A549 (cell line): ENCODE results near the gene GRHL1. TPM values are rescaled to one million over a fixed set of nuclear protein-coding genes. Genes with fewer than 3 reads are reported as not detected.

Experiments used
- ATAC-seq, 2 experiments: fragments of 200-7000 bp in 1 of 2; fragments of >200 bp in 1 of 2; cut with Nextera tagmentation in 1 of 2; cut with Tn5 transposase in 1 of 2; 3 replicates each; pipeline versions ENCODE4 v1.8.0 to v1.9.1; 2018 to 2020; ENCODE audit warnings: mild to moderate bottlenecking in 1 of 2, moderate library complexity in 1 of 2
- CTCF ChIA-PET: fragments of 300-600 bp; sonication (Branson Sonifier 250); formaldehyde crosslinking; extraction: SDS; loops from one replicate; lab custom pipeline; 2021; ENCODE audit warnings: antibody characterized with exemption, inconsistent platforms; lab: Yijun Ruan, JAX
- POLR2A ChIA-PET: fragments of 350-600 bp; formaldehyde crosslinking; extraction: SDS; loops from one replicate; lab custom pipeline; 2021; ENCODE audit warnings: antibody characterized with exemption, inconsistent platforms; lab: Yijun Ruan, JAX
- DNase-seq, 2 experiments: peaks; one replicate each; pipeline versions ENCODE4 v3.0.0 to v3.0.0-alpha.2; 2011 to 2016; ENCODE audit warnings: low read depth in 1 of 2, low spot score in 1 of 2
- FAIRE-seq: peaks from 2 replicates; lab custom pipeline; 2011; peaks lifted over from hg19 to GRCh38; lab: Jason Lieb, UNC
- H3K27ac ChIP-seq, 2 experiments: fragments of >200 bp; sonication (Bioruptor Twin); formaldehyde crosslinking; 3 replicates each; pipeline ENCODE4 v1.5.1; 2016 to 2017
- H3K4me1 ChIP-seq: fragments of >200 bp; sonication (Bioruptor Twin); formaldehyde crosslinking; 3 replicates; pipeline ENCODE4 v1.6.1; 2016
- H3K4me2 ChIP-seq: fragments of >200 bp; sonication (Bioruptor Twin); formaldehyde crosslinking; 3 replicates; pipeline ENCODE4 v1.6.1; 2016
- H3K4me3 ChIP-seq: fragments of >200 bp; sonication (Bioruptor Twin); formaldehyde crosslinking; 3 replicates; pipeline ENCODE4 v1.5.1; 2016
- H3K9me3 ChIP-seq: fragments of >200 bp; sonication (Bioruptor Twin); formaldehyde crosslinking; 3 replicates; pipeline ENCODE4 v1.6.1; 2016
- BHLHE40 ChIP-seq: IDR thresholded peaks from 2 replicates; pipeline ENCODE4 v1.6.1; 2012; ENCODE audit warnings: low read depth, low read length, inconsistent platforms
- CBX2 ChIP-seq: fragments of 200-600 bp; sonication (generic); IDR thresholded peaks from 2 replicates; pipeline ENCODE4 v1.6.1; 2016; ENCODE audit warnings: low read depth, mild to moderate bottlenecking, borderline replicate concordance
- CBX8 ChIP-seq: fragments of 200-600 bp; sonication (generic); IDR thresholded peaks from 2 replicates; pipeline ENCODE4 v1.6.1; 2016
- CEBPB ChIP-seq, 2 experiments: fragments of >200 bp in 1 of 2; sonication (Bioruptor Twin) in 1 of 2; formaldehyde crosslinking in 1 of 2; IDR thresholded peaks; 2 replicates each; pipeline ENCODE4 v1.6.1; 2012 to 2016
- CHD2 ChIP-seq: fragments of 150-350 bp; IDR thresholded peaks from 2 replicates; pipeline ENCODE4 v1.6.1; 2014; ENCODE audit warnings: low read length; ENCODE audit not compliant: partially characterized antibody
- CHD4 ChIP-seq: fragments of 200-600 bp; sonication (generic); IDR thresholded peaks from 2 replicates; pipeline ENCODE4 v1.6.1; 2016; ENCODE audit warnings: antibody characterized with exemption, mild to moderate bottlenecking, borderline replicate concordance
- CTCF ChIP-seq: fragments of >200 bp; sonication (Bioruptor Twin); formaldehyde crosslinking; IDR thresholded peaks from 3 replicates; pipeline ENCODE4 v1.5.1; 2016
- EHF ChIP-seq: fragments of 250-450 bp; sonication (Bioruptor Pico); IDR thresholded peaks from 2 replicates; pipeline ENCODE4 v1.5.0; 2020; ENCODE audit warnings: mild to moderate bottlenecking
- ELK1 ChIP-seq: fragments of 150-350 bp; IDR thresholded peaks from 2 replicates; pipeline ENCODE4 v1.6.1; 2014; ENCODE audit warnings: low read depth, mild to moderate bottlenecking, low read length
- ESRRA ChIP-seq: fragments of 150-350 bp; IDR thresholded peaks from 2 replicates; pipeline ENCODE4 v1.6.1; 2014; ENCODE audit warnings: mild to moderate bottlenecking, low read length, borderline replicate concordance
- FOSB ChIP-seq: fragments of 250-450 bp; sonication (Bioruptor Pico); IDR thresholded peaks from 2 replicates; pipeline ENCODE4 v1.5.0; 2020; ENCODE audit warnings: mild to moderate bottlenecking, moderate library complexity
- FOSL2 ChIP-seq, 2 experiments: fragments of 450-650 bp in 1 of 2; fragments of >200 bp in 1 of 2; sonication (Bioruptor Twin) in 1 of 2; formaldehyde crosslinking; IDR thresholded peaks; 2 replicates each; pipeline versions ENCODE4 v1.5.0 to v1.6.1; 2016 to 2020; ENCODE audit warnings: mild to moderate bottlenecking in 1 of 2, moderate library complexity in 1 of 2
- GATA3 ChIP-seq: IDR thresholded peaks from 2 replicates; pipeline ENCODE4 v1.6.1; 2012; ENCODE audit warnings: borderline replicate concordance
- HES2 ChIP-seq: fragments of >200 bp; sonication (Bioruptor Twin); formaldehyde crosslinking; IDR thresholded peaks from 2 replicates; pipeline ENCODE4 v1.6.1; 2016
- HEYL ChIP-seq: fragments of 250-450 bp; sonication (Bioruptor Pico); IDR thresholded peaks from 2 replicates; pipeline ENCODE4 v1.8.0; 2021; ENCODE audit warnings: mild to moderate bottlenecking, moderate library complexity
- HOXA7 ChIP-seq: fragments of 250-450 bp; sonication (Bioruptor Pico); IDR thresholded peaks from 2 replicates; pipeline ENCODE4 v1.5.0; 2020; ENCODE audit warnings: mild to moderate bottlenecking, moderate library complexity
- JUN ChIP-seq, 2 experiments: fragments of >200 bp; sonication (Bioruptor Twin); formaldehyde crosslinking; IDR thresholded peaks; 2 replicates in 1 of 2; 3 replicates in 1 of 2; pipeline ENCODE4 v1.6.1; 2016 to 2017
- KDM1A ChIP-seq: fragments of 200-600 bp; sonication (generic); IDR thresholded peaks from 2 replicates; pipeline ENCODE4 v1.6.1; 2016; ENCODE audit warnings: low read depth, mild to moderate bottlenecking
- KDM5A ChIP-seq: fragments of 200-600 bp; sonication (generic); IDR thresholded peaks from 2 replicates; pipeline ENCODE4 v1.6.1; 2016; ENCODE audit warnings: antibody characterized with exemption, mild to moderate bottlenecking
- MAFK ChIP-seq: fragments of 450-650 bp; IDR thresholded peaks from 2 replicates; pipeline ENCODE4 v1.6.1; 2014; ENCODE audit not compliant: partially characterized antibody
- MAX ChIP-seq: IDR thresholded peaks from 2 replicates; pipeline ENCODE4 v1.6.1; 2012
- MYC ChIP-seq: IDR thresholded peaks from 2 replicates; pipeline ENCODE4 v1.6.1; 2012; ENCODE audit warnings: mild to moderate bottlenecking, inconsistent platforms, low read length, improper control_type of control experiment, borderline replicate concordance
- NFE2L2 ChIP-seq: fragments of 150-350 bp; conservative IDR thresholded peaks from 2 replicates; pipeline ENCODE4 v1.6.1; 2014; ENCODE audit warnings: low read length
- NPAS2 ChIP-seq: fragments of 250-450 bp; sonication (Bioruptor Pico); IDR thresholded peaks from 2 replicates; pipeline ENCODE4 v1.8.0; 2022; ENCODE audit warnings: mild to moderate bottlenecking, moderate library complexity, borderline replicate concordance
- NR3C1 ChIP-seq: fragments of >200 bp; sonication (Bioruptor Twin); formaldehyde crosslinking; IDR thresholded peaks from 3 replicates; pipeline ENCODE4 v1.6.1; 2017
- PHF8 ChIP-seq: fragments of 200-600 bp; sonication (generic); IDR thresholded peaks from 2 replicates; pipeline ENCODE4 v1.6.1; 2016; ENCODE audit warnings: low read depth, mild to moderate bottlenecking, antibody characterized with exemption, moderate library complexity, borderline replicate concordance
- POLR2AphosphoS2 ChIP-seq: conservative IDR thresholded peaks from 2 replicates; pipeline ENCODE4 v1.6.1; 2012; ENCODE audit warnings: low read length, improper control_type of control experiment, inconsistent platforms
- RAD21 ChIP-seq, 2 experiments: fragments of >200 bp in 1 of 2; sonication (Bioruptor Twin) in 1 of 2; formaldehyde crosslinking in 1 of 2; IDR thresholded peaks in 1 of 2; conservative IDR thresholded peaks in 1 of 2; 2 replicates in 1 of 2; 3 replicates in 1 of 2; pipeline ENCODE4 v1.6.1; 2012 to 2018; ENCODE audit warnings: inconsistent platforms in 1 of 2
- RCOR1 ChIP-seq: fragments of 150-350 bp; IDR thresholded peaks from 2 replicates; pipeline ENCODE4 v1.6.1; 2014; ENCODE audit warnings: antibody characterized with exemption, low read length, low read depth
- RFX5 ChIP-seq: fragments of 450-650 bp; IDR thresholded peaks from 2 replicates; pipeline ENCODE4 v1.7.1; 2014; ENCODE audit warnings: antibody characterized with exemption, mild to moderate bottlenecking, moderate library complexity
- RNF2 ChIP-seq: fragments of 200-600 bp; sonication (generic); IDR thresholded peaks from 2 replicates; pipeline ENCODE4 v1.6.1; 2016; ENCODE audit warnings: low read depth, mild to moderate bottlenecking, antibody characterized with exemption, moderate library complexity, borderline replicate concordance
- SMC3 ChIP-seq: fragments of >200 bp; sonication (Bioruptor Twin); formaldehyde crosslinking; IDR thresholded peaks from 3 replicates; pipeline ENCODE4 v1.6.1; 2018; ENCODE audit warnings: inconsistent platforms
- SREBF2 ChIP-seq: fragments of 450-650 bp; IDR thresholded peaks from 2 replicates; pipeline ENCODE4 v1.6.1; 2014; ENCODE audit warnings: mild to moderate bottlenecking, moderate library complexity
- TFCP2L1 ChIP-seq: fragments of 250-450 bp; sonication (Bioruptor Pico); IDR thresholded peaks from 2 replicates; pipeline ENCODE4 v1.5.0; 2021; ENCODE audit warnings: mild to moderate bottlenecking
- TP53 ChIP-seq: fragments of 250-450 bp; sonication (Bioruptor Pico); IDR thresholded peaks from 2 replicates; pipeline ENCODE4 v1.5.0; 2021; ENCODE audit warnings: mild to moderate bottlenecking, moderate library complexity
- USF2 ChIP-seq: fragments of 450-650 bp; IDR thresholded peaks from 2 replicates; pipeline ENCODE4 v1.6.1; 2014; ENCODE audit warnings: antibody characterized with exemption
- ZC3H11A ChIP-seq: fragments of 450-650 bp; IDR thresholded peaks from 2 replicates; pipeline ENCODE4 v1.6.1; 2014; ENCODE audit warnings: antibody characterized with exemption, mild to moderate bottlenecking
- ZFP36 ChIP-seq: fragments of 450-650 bp; IDR thresholded peaks from 2 replicates; pipeline ENCODE4 v1.6.1; 2014; ENCODE audit warnings: borderline replicate concordance; ENCODE audit not compliant: partially characterized antibody
- ZNF302 ChIP-seq: fragments of 250-450 bp; sonication (Bioruptor Pico); IDR thresholded peaks from 2 replicates; pipeline ENCODE4 v1.9.0; 2021; ENCODE audit warnings: inconsistent platforms, mild to moderate bottlenecking, moderate library complexity
- ZSCAN20 ChIP-seq: fragments of 250-450 bp; sonication (Bioruptor Pico); IDR thresholded peaks from 2 replicates; pipeline ENCODE4 v1.8.0; 2022; ENCODE audit warnings: mild to moderate bottlenecking, moderate library complexity
- WGBS: methylation state at CpG from one replicate; pipeline ENCODE4 v1.1.6; 2017; ENCODE audit errors: missing lambda C conversion rate; 5-methylcytosine and 5-hydroxymethylcytosine counted together
- polyA plus RNA-seq, 4 experiments: library from polyadenylated mRNA; depleted of rRNA in 3 of 4; stranded (reverse); fragments of >200 nt; fragmentation: RNase III in 1 of 4; extraction: RNeasy Plus Mini Kit Qiagen cat#74134 plus additional on column Dnase treatment in 1 of 4; gene quantifications; 2 replicates in 3 of 4; 3 replicates in 1 of 4; pipeline ENCODE4 v1.2.3, GENCODE V29; 2011 to 2017

Gene GRHL1
- polyA plus RNA-seq, 2 of the 4 experiments (the other 2 are of a cell fraction): 0.68 to 1.2 TPM

- WGBS: 24% methylated on average over 9 of the region's 9 CpGs
- Histone ChIP-seq H3K4me3 (no peak overlapping the region), H3K27ac (peak overlapping the region; percentile 34 to 58; a peak in 5 of 6 replicates), H3K4me1 (peaks cover 12% of the 10 kb centered on the region), H3K9me3 (no peaks in the 10 kb centered on the region), H3K4me2 (peak overlapping the region; percentile 20)
- ChIA-PET POLR2A (interaction anchor here (1.5 kb wide), 1 partner anchor 71 kb away, joined by 11 read pairs; the partner anchor contains the start of gene TAF1B), CTCF (interaction anchor here (0.7 to 4.0 kb wide), 32 partner anchors 9 to 352 kb away, joined by 3 to 58 read pairs (median 4); no protein-coding TSS in a partner anchor)
- DNase-seq (peak; percentile 60 to 77), FAIRE-seq (peak; percentile 32), ATAC-seq (peak; percentile 99 to 100)
- TF ChIP-seq SREBF2 (no peak), NPAS2 (CRISPR knock-in tag) (no peak), ZSCAN20 (CRISPR knock-in tag) (no peak), TFCP2L1 (CRISPR knock-in tag) (no peak), JUN (IDR thresholded peaks at IDR 0.05) (peak in 1 of 2 experiments; percentile 43; a peak in 1 of 5 replicates), CBX8 (no peak), FOSL2 (IDR thresholded peaks at IDR 0.05) (peak; percentile 91), FOSL2 (CRISPR knock-in tag; IDR thresholded peaks at IDR 0.05) (peak; percentile 92), ELK1 (no peak), ZFP36 (no peak), CTCF (peak; percentile 59), KDM1A (no peak), RCOR1 (no peak), HOXA7 (no peak), SMC3 (peak; percentile 68), MYC (peak; percentile 58; the same call in 1 of the 2 replicates), ZC3H11A (no peak), GATA3 (no peak), CBX2 (no peak), ZNF302 (CRISPR knock-in tag) (no peak), PHF8 (no peak), FOSB (CRISPR knock-in tag) (no peak), KDM5A (no peak), BHLHE40 (peak; percentile 91), EHF (CRISPR knock-in tag) (no peak), HEYL (CRISPR knock-in tag) (no peak), NFE2L2 (no peak), CHD4 (no peak), MAFK (no peak), RAD21 (conservative IDR thresholded peaks at IDR 0.05 in 1 of 2, IDR thresholded peaks at IDR 0.05 in 1 of 2) (peak; percentile 68 to 74), MAX (peak; percentile 96), RFX5 (no peak), POLR2AphosphoS2 (no peak), RNF2 (no peak), ESRRA (no peak), CEBPB (IDR thresholded peaks at IDR 0.05) (no peak), USF2 (no peak), TP53 (CRISPR knock-in tag) (no peak), NR3C1 (no peak), HES2 (no peak), CHD2 (no peak)
Measured at GRCh38 chr2:9914384-9915065, 37.0 kb upstream of the GRHL1 start.
